Kidney (tissue), 14 donors: Measurements from ENCODE around the gene SNX18. TPM values are rescaled to one million over a fixed set of nuclear protein-coding genes. Genes with fewer than 3 reads are reported as not detected.

Experiments
- DNase-seq, 5 donors: peaks; one replicate each; pipeline ENCODE4 v3.0.0-alpha.2; 2013 to 2020
- FAIRE-seq: peaks from 2 replicates; lab custom pipeline; 2012; peaks lifted over from hg19 to GRCh38; lab: Jason Lieb, UNC
- H3K27ac ChIP-seq, 2 donors: one replicate each; pipeline ENCODE4 v1.7.0; 2013; ENCODE audit warnings: low read depth in 2 of 2, low read length in 2 of 2, inconsistent platforms in 1 of 2
- H3K27me3 ChIP-seq: one replicate; pipeline ENCODE4 v1.7.1; 2013; ENCODE audit warnings: low read length, inconsistent platforms; ENCODE audit not compliant: control insufficient read depth, insufficient read depth
- H3K36me3 ChIP-seq, 3 donors: one replicate each; pipeline versions ENCODE4 v1.7.0 to v1.7.1; 2013; ENCODE audit warnings: low read length in 3 of 3, control low read depth in 1 of 3, inconsistent platforms in 1 of 3; ENCODE audit not compliant: insufficient read depth in 3 of 3, control insufficient read depth in 2 of 3
- H3K4me1 ChIP-seq, 3 donors: one replicate each; pipeline versions ENCODE4 v1.7.0 to v1.7.1; 2013; ENCODE audit warnings: low read length in 3 of 3, inconsistent platforms in 1 of 3, low read depth in 1 of 3; ENCODE audit not compliant: control insufficient read depth in 2 of 3, insufficient read depth in 2 of 3
- H3K4me3 ChIP-seq, 3 donors: one replicate each; pipeline versions ENCODE4 v1.7.0 to v1.8.1; 2013; ENCODE audit warnings: low read length in 3 of 3, control low read depth in 1 of 3, inconsistent platforms in 1 of 3
- H3K9ac ChIP-seq, 3 donors: one replicate each; pipeline versions ENCODE4 v1.7.0 to v1.7.1; 2013; ENCODE audit warnings: low read length in 3 of 3, control low read depth in 1 of 3, inconsistent platforms in 1 of 3
- H3K9me3 ChIP-seq, 3 donors: one replicate each; pipeline versions ENCODE4 v1.7.0 to v1.7.1; 2013; ENCODE audit warnings: low read length in 3 of 3, control low read depth in 1 of 3, inconsistent platforms in 1 of 3; ENCODE audit not compliant: control insufficient read depth in 2 of 3, insufficient read depth in 1 of 3
- CTCF ChIP-seq: IDR thresholded peaks from 3 replicates; pipeline ENCODE4 v1.5.1; 2012; ENCODE audit warnings: mild to moderate bottlenecking, moderate library complexity, borderline replicate concordance; ENCODE audit not compliant: insufficient read depth; ENCODE audit errors: extremely low read depth
- intact Hi-C: fragments of 100-400 bp; cut with DNase I; formaldehyde crosslinking; loops from one replicate; pipeline ENCODE4 v1.11.1; 2022
- polyA plus RNA-seq: library from polyadenylated mRNA; stranded (reverse); fragments of 350-450 nt; fragmentation: Illumina TruSeq; extraction: RNeasy Lipid Tissue Mini Kit (QIAGEN cat#74804); gene quantifications from one replicate; pipeline ENCODE4 v1.2.3, GENCODE V29; 2014; ENCODE audit warnings: low read depth, low replicate concordance; ENCODE audit not compliant: insufficient read depth
- total RNA-seq: library from RNA; stranded (reverse); fragmentation: NEBNext Ultra II Directional; extraction: Animal tissue kit (Norgen Biotek cat#: 25700); gene quantifications from one replicate; pipeline ENCODE4 v1.2.1, GENCODE V29; 2021
- donor health status: control.
- donor health status: control.
- donor health status: control.
- donor health status: control.
- donor health status: control.
- donor health status: DM: yes; HTN: yes; CAD: no.
- donor health status: Normal renal cell carcinoma (clear cell type).

Gene SNX18
- total and polyA plus RNA-seq, 2 donors from 2014 or later: 10.4 to 40.5 TPM

GRCh38 chr5:54516051-54516655 lies 1.4 kb upstream of the SNX18 start:
- H3K4me1 ChIP-seq: peaks cover 0 to 23% (median 6%) of the 10 kb centered on the region in 3 donors
- H3K27me3 ChIP-seq: no peaks in the 10 kb centered on the region
- H3K36me3 ChIP-seq: no peaks in the 10 kb centered on the region
- no peaks in the 10 kb centered on the region for H3K9me3 ChIP-seq
- H3K9ac ChIP-seq: no peak overlapping the region
- no peak for TF ChIP-seq CTCF
- no peak overlapping the region for H3K27ac ChIP-seq
- DNase-seq (peak in 1 of 5 donors; percentile 39), FAIRE-seq (no peak)
- intact Hi-C loops: no loop called here
- H3K4me3 ChIP-seq: no peak overlapping the region

- no peak for TF ChIP-seq CTCF
- H3K27ac ChIP-seq: peak overlapping the region in 1 of 2 donors; percentile 60
- no peak for FAIRE-seq
- no peaks in the 10 kb centered on the region for H3K9me3 ChIP-seq
- H3K36me3 ChIP-seq: no peaks in the 10 kb centered on the region
- H3K4me3 ChIP-seq: peak overlapping the region; percentile 47 to 72 (median 50)
- H3K9ac ChIP-seq: peak overlapping the region; percentile 23 to 30 (median 29)
- H3K4me1 ChIP-seq: peaks cover 0 to 30% (median 6%) of the 10 kb centered on the region in 3 donors
- H3K27me3 ChIP-seq: no peaks in the 10 kb centered on the region
- intact Hi-C loops: no loop called here
- DNase-seq: no peak
Observed at GRCh38 chr5:54517174-54517511, 416 bp upstream of the SNX18 start.

- peak overlapping the region; percentile 38 to 83 (median 65) for H3K9ac ChIP-seq
- peak overlapping the region; percentile 87 to 90 for H3K27ac ChIP-seq
- peaks cover 6 to 30% (median 7%) of the 10 kb centered on the region in 3 donors for H3K4me1 ChIP-seq
- H3K36me3 ChIP-seq: no peaks in the 10 kb centered on the region
- no peak for FAIRE-seq
- peak overlapping the region; percentile 60 to 90 (median 78) for H3K4me3 ChIP-seq
- TF ChIP-seq CTCF: no peak
- no peaks in the 10 kb centered on the region for H3K9me3 ChIP-seq
- peak in 4 of 5 donors; percentile 55 to 91 (median 63) for DNase-seq
- intact Hi-C loops: no loop called here
- no peaks in the 10 kb centered on the region for H3K27me3 ChIP-seq
Observed at GRCh38 chr5:54518146-54518817, 723 bp downstream of the SNX18 start.
